ENCODE measurements around the gene CFDP1.

- TF ChIP-seq CTCF (IDR thresholded peaks at IDR 0.05; ENCODE audit: low read depth, low read length) (no peak), EZH2phosphoT487 (IDR thresholded peaks at IDR 0.05; ENCODE audit: low read depth) (no peak)
Observed at GRCh38 chr16:75263963-75264445, 169.3 kb downstream of the CFDP1 start.

All from OCI-LY3 (cell line).